ENCODE data around the gene LAT. TPM values are rescaled to one million over a fixed set of nuclear protein-coding genes. Genes with fewer than 3 reads are reported as not detected.
"Not testable (repeated sequence)": the region's sequence is repeated elsewhere in the genome, so short reads cannot be mapped to it uniquely, and the experiment has no call there.

LAT gene
- total RNA-seq, 2 experiments from 2014 or later = 200 to 236 TPM

GRCh38 chr16:28958836-28959235, 26.0 kb upstream of the LAT start:
- Mint-ChIP-seq H3K4me1 (peaks cover 7% of the 10 kb centered on the region), H3K36me3 (peaks cover 49% of the 10 kb centered on the region), H3K27me3 (no peaks in the 10 kb centered on the region), H3K27ac (no peak overlapping the region), H3K4me3 (no peak overlapping the region), H3K9me3 (ENCODE audit: low read depth) (no peaks in the 10 kb centered on the region)
- ATAC-seq (no peak), DNase-seq (no peak)
- CTCF ChIA-PET = interaction anchor here (1.2 kb wide), 1 partner anchor 14 kb away, joined by 4 read pairs; no protein-coding TSS in a partner anchor

- DNase-seq (no peak), ATAC-seq (no peak)
- peaks cover 40% of the 10 kb centered on the region for H3K36me3 Mint-ChIP-seq
- no peak overlapping the region for H3K27ac Mint-ChIP-seq
- no peaks in the 10 kb centered on the region for H3K27me3 Mint-ChIP-seq
- H3K9me3 Mint-ChIP-seq (ENCODE audit: low read depth) = no peaks in the 10 kb centered on the region
- no peak overlapping the region for H3K4me3 Mint-ChIP-seq
- CTCF ChIA-PET = interaction anchor here (1.0 kb wide), 1 partner anchor 10 kb away, joined by 6 read pairs; no protein-coding TSS in a partner anchor
- no peaks in the 10 kb centered on the region for H3K4me1 Mint-ChIP-seq
These were observed 20.8 kb upstream of the LAT start for GRCh38 chr16:28964072-28964471.

- DNase-seq = no peak
- H3K4me3 Mint-ChIP-seq = no peak overlapping the region
- H3K9me3 Mint-ChIP-seq (ENCODE audit: low read depth) = no peaks in the 10 kb centered on the region
- no peak for ATAC-seq
- no peaks in the 10 kb centered on the region for H3K4me1 Mint-ChIP-seq
- H3K36me3 Mint-ChIP-seq = peaks cover 40% of the 10 kb centered on the region
- CTCF ChIA-PET = interaction anchor here (1.0 kb wide), 1 partner anchor 9 kb away, joined by 6 read pairs; no protein-coding TSS in a partner anchor
- no peak overlapping the region for H3K27ac Mint-ChIP-seq
- no peaks in the 10 kb centered on the region for H3K27me3 Mint-ChIP-seq
These were observed 20.4 kb upstream of the LAT start for GRCh38 chr16:28964496-28964895.

GRCh38 chr16:28967156-28967555, 17.7 kb upstream of the LAT start:
- ATAC-seq = no peak
- no peak overlapping the region for H3K4me3 Mint-ChIP-seq
- no peaks in the 10 kb centered on the region for H3K4me1 Mint-ChIP-seq
- H3K36me3 Mint-ChIP-seq = peaks cover 26% of the 10 kb centered on the region
- no peaks in the 10 kb centered on the region for H3K9me3 Mint-ChIP-seq (ENCODE audit: low read depth)
- CTCF ChIA-PET = interaction anchor here (2.0 kb wide), 1 partner anchor 11 kb away, joined by 8 read pairs; no protein-coding TSS in a partner anchor
- no peak for DNase-seq
- no peaks in the 10 kb centered on the region for H3K27me3 Mint-ChIP-seq
- H3K27ac Mint-ChIP-seq = no peak overlapping the region

- H3K9me3 Mint-ChIP-seq (ENCODE audit: low read depth); H3K27ac Mint-ChIP-seq; DNase-seq; H3K27me3 Mint-ChIP-seq; ATAC-seq; CTCF ChIA-PET; H3K4me3 Mint-ChIP-seq; H3K36me3 Mint-ChIP-seq: not testable (repeated sequence)
- peaks cover 10% of the 10 kb centered on the region for H3K4me1 Mint-ChIP-seq
These were observed 15.2 kb upstream of the LAT start for GRCh38 chr16:28969696-28970095.

GRCh38 chr16:28974007-28974436, 10.8 kb upstream of the LAT start:
- H3K27ac Mint-ChIP-seq = peak overlapping the region; percentile 91
- peaks cover 28% of the 10 kb centered on the region for H3K4me1 Mint-ChIP-seq
- CTCF ChIA-PET = interaction anchor here (0.7 to 1.9 kb wide), 20 partner anchors 9 to 152 kb away, joined by 3 to 16 read pairs (median 4); partner anchors contain the start of genes ATXN2L, LAT, NFATC2IP and TUFM
- H3K4me3 Mint-ChIP-seq = peak overlapping the region; percentile 95
- peak; percentile 57 for DNase-seq
- peaks cover 3% of the 10 kb centered on the region for H3K36me3 Mint-ChIP-seq
- ATAC-seq = peak; percentile 18
- H3K27me3 Mint-ChIP-seq = no peaks in the 10 kb centered on the region
- H3K9me3 Mint-ChIP-seq (ENCODE audit: low read depth) = no peaks in the 10 kb centered on the region

- DNase-seq (peak; percentile 98), ATAC-seq (peak; percentile 97)
- Mint-ChIP-seq H3K27ac (peak within 1 kb of the TSS; percentile 91), H3K4me1 (peaks cover 28% of the 10 kb centered on the region), H3K27me3 (no peaks in the 10 kb centered on the region), H3K4me3 (peak within 1 kb of the TSS; percentile 95), H3K36me3 (peaks cover 3% of the 10 kb centered on the region), H3K9me3 (ENCODE audit: low read depth) (no peaks in the 10 kb centered on the region)
- CTCF ChIA-PET = interaction anchor here (1.0 to 1.9 kb wide), 14 partner anchors 9 to 152 kb away, joined by 3 to 16 read pairs (median 5); partner anchors contain the start of genes ATXN2L and LAT
These were observed 10.3 kb upstream of the LAT start, which contains the start of gene SPNS1 for GRCh38 chr16:28974437-28975157. Gene SPNS1 (plus strand): TSS chr16:28974778. CDS start chr16:28975152, 374 bp downstream.

- Mint-ChIP-seq H3K9me3 (ENCODE audit: low read depth) (no peaks in the 10 kb centered on the region), H3K27me3 (no peaks in the 10 kb centered on the region), H3K4me1 (peaks cover 28% of the 10 kb centered on the region), H3K27ac (peak overlapping the region; percentile 91), H3K4me3 (peak overlapping the region; percentile 95), H3K36me3 (peaks cover 3% of the 10 kb centered on the region)
- ATAC-seq = peak; percentile 10
- DNase-seq = no peak
- CTCF ChIA-PET = interaction anchor here (0.7 to 1.1 kb wide), 4 partner anchors 11 to 99 kb away, joined by 3 to 6 read pairs (median 4); partner anchors contain the start of gene LAT
These were observed 9.7 kb upstream of the LAT start for GRCh38 chr16:28975158-28975599.

- peaks cover 28% of the 10 kb centered on the region for H3K4me1 Mint-ChIP-seq
- H3K4me3 Mint-ChIP-seq = no peak overlapping the region
- H3K27me3 Mint-ChIP-seq = no peaks in the 10 kb centered on the region
- ATAC-seq = no peak
- H3K27ac Mint-ChIP-seq = peak overlapping the region; percentile 56
- CTCF ChIA-PET = interaction anchor here (0.8 to 3.2 kb wide), 11 partner anchors 9 to 150 kb away, joined by 3 to 27 read pairs (median 4); partner anchors contain the start of gene LAT
- no peak for DNase-seq
- peaks cover 24% of the 10 kb centered on the region for H3K36me3 Mint-ChIP-seq
- H3K9me3 Mint-ChIP-seq (ENCODE audit: low read depth) = no peaks in the 10 kb centered on the region
These were observed 6.9 kb upstream of the LAT start for GRCh38 chr16:28977703-28978662.

GRCh38 chr16:28980330-28980729, 4.5 kb upstream of the LAT start:
- not testable (repeated sequence) for DNase-seq; ATAC-seq; H3K9me3 Mint-ChIP-seq (ENCODE audit: low read depth); H3K27ac Mint-ChIP-seq; H3K4me3 Mint-ChIP-seq; H3K27me3 Mint-ChIP-seq
- Mint-ChIP-seq H3K36me3 (peaks cover 33% of the 10 kb centered on the region), H3K4me1 (peaks cover 34% of the 10 kb centered on the region)
- CTCF ChIA-PET = interaction anchor here (1.2 to 1.3 kb wide), 2 partner anchors 34 to 48 kb away, joined by 3 read pairs; no protein-coding TSS in a partner anchor

GRCh38 chr16:28980929-28981328, 3.9 kb upstream of the LAT start:
- H3K27me3 Mint-ChIP-seq = no peaks in the 10 kb centered on the region
- peaks cover 38% of the 10 kb centered on the region for H3K36me3 Mint-ChIP-seq
- CTCF ChIA-PET = interaction anchor here (1.2 to 1.3 kb wide), 2 partner anchors 33 to 48 kb away, joined by 3 read pairs; no protein-coding TSS in a partner anchor
- no peaks in the 10 kb centered on the region for H3K9me3 Mint-ChIP-seq (ENCODE audit: low read depth)
- ATAC-seq (no peak), DNase-seq (no peak)
- no peak overlapping the region for H3K4me3 Mint-ChIP-seq
- peaks cover 28% of the 10 kb centered on the region for H3K4me1 Mint-ChIP-seq
- H3K27ac Mint-ChIP-seq = no peak overlapping the region

GRCh38 chr16:28981517-28981916, 3.3 kb upstream of the LAT start:
- Mint-ChIP-seq H3K4me3 (no peak overlapping the region), H3K36me3 (peaks cover 44% of the 10 kb centered on the region), H3K9me3 (ENCODE audit: low read depth) (no peaks in the 10 kb centered on the region), H3K27me3 (no peaks in the 10 kb centered on the region), H3K4me1 (peaks cover 26% of the 10 kb centered on the region), H3K27ac (no peak overlapping the region)
- ATAC-seq (no peak), DNase-seq (peak; percentile 61)
- CTCF ChIA-PET = interaction anchor here (0.6 kb wide), 1 partner anchor 90 kb away, joined by 3 read pairs; no protein-coding TSS in a partner anchor

All from activated CD8-positive, alpha-beta memory T cell treated with anti-CD3 and anti-CD28 coated beads, Interleukin-2, amount 10 ng/mL, durations not matched to agents 7 days and 5 days (primary cell).